ENCODE data around the gene STXBP6.

STXBP6 gene

GRCh38 chr14:25050269-25051150 is 563 bp upstream of the STXBP6 start:
- no peak for TF ChIP-seq CTCF (IDR thresholded peaks at IDR 0.05; ENCODE audit: insufficient read depth, low read length)
- TF ChIP-seq, protein P1, sequence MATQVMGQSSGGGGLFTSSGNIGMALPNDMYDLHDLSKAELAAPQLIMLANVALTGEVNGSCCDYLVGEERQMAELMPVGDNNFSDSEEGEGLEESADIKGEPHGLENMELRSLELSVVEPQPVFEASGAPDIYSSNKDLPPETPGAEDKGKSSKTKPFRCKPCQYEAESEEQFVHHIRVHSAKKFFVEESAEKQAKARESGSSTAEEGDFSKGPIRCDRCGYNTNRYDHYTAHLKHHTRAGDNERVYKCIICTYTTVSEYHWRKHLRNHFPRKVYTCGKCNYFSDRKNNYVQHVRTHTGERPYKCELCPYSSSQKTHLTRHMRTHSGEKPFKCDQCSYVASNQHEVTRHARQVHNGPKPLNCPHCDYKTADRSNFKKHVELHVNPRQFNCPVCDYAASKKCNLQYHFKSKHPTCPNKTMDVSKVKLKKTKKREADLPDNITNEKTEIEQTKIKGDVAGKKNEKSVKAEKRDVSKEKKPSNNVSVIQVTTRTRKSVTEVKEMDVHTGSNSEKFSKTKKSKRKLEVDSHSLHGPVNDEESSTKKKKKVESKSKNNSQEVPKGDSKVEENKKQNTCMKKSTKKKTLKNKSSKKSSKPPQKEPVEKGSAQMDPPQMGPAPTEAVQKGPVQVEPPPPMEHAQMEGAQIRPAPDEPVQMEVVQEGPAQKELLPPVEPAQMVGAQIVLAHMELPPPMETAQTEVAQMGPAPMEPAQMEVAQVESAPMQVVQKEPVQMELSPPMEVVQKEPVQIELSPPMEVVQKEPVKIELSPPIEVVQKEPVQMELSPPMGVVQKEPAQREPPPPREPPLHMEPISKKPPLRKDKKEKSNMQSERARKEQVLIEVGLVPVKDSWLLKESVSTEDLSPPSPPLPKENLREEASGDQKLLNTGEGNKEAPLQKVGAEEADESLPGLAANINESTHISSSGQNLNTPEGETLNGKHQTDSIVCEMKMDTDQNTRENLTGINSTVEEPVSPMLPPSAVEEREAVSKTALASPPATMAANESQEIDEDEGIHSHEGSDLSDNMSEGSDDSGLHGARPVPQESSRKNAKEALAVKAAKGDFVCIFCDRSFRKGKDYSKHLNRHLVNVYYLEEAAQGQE (IDR thresholded peaks at IDR 0.05; ENCODE audit: insufficient replicate concordance, low read depth) = no peak
- no peak for TF ChIP-seq POLR2AphosphoS5 (IDR thresholded peaks at IDR 0.05; ENCODE audit: low read depth)
- no peak for TF ChIP-seq GABPA (IDR thresholded peaks at IDR 0.05; ENCODE audit: low read depth)
- no peak for TF ChIP-seq SPI1 (IDR thresholded peaks at IDR 0.05; ENCODE audit: borderline replicate concordance, low read depth)
- H3K4me3 ChIP-seq (replicated peaks; ENCODE audit: insufficient read depth, low read length) = peak overlapping the region; percentile 45
- no peak overlapping the region for H3K27ac ChIP-seq (replicated peaks)
- H3K27me3 ChIP-seq (ENCODE audit: insufficient read depth, poor library complexity, severe bottlenecking) = peaks cover 46% of the 10 kb centered on the region
- no peak for DNase-seq (ENCODE audit: low read depth in 1 of 2, low spot score in 1 of 2)

DNA sequence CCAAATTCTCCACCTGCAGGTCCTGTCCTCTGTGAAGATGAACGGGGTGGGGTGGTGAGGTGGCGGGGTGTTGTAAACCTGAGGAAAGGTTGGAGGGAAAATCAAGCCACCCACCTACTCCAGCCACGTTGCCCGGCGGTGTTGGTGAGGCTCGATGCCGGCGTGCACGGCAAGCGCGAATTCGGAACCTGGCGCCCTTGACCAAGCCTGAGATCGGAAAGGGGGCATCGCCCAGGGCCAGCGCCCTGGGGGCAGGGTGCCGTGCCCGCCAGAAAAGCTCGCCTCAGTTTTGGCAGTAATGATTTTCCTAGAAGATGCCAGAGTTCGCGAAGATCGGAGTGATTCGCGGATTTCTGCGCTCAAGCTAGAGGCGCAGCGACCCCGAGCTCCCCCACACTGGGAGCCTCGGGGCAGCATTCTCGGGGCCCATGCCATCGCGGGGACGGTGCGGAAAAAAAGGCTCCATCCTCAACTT is 817 bp downstream of the STXBP6 start:
- Histone ChIP-seq H3K4me3 (replicated peaks; ENCODE audit: insufficient read depth, low read length) (peak overlapping the region; percentile 45), H3K27me3 (ENCODE audit: insufficient read depth, poor library complexity, severe bottlenecking) (peaks cover 46% of the 10 kb centered on the region), H3K27ac (replicated peaks) (no peak overlapping the region)
- DNase-seq (ENCODE audit: low read depth in 1 of 2, low spot score in 1 of 2) = no peak
- TF ChIP-seq, protein P1 (IDR thresholded peaks at IDR 0.05; ENCODE audit: insufficient replicate concordance, low read depth) = no peak
- TF ChIP-seq GABPA (IDR thresholded peaks at IDR 0.05; ENCODE audit: low read depth) (no peak), SPI1 (IDR thresholded peaks at IDR 0.05; ENCODE audit: borderline replicate concordance, low read depth) (no peak), POLR2AphosphoS5 (IDR thresholded peaks at IDR 0.05; ENCODE audit: low read depth) (no peak), CTCF (IDR thresholded peaks at IDR 0.05; ENCODE audit: insufficient read depth, low read length) (no peak)

- TF ChIP-seq GABPA (IDR thresholded peaks at IDR 0.05; ENCODE audit: low read depth) (no peak), SPI1 (IDR thresholded peaks at IDR 0.05; ENCODE audit: borderline replicate concordance, low read depth) (no peak), CTCF (IDR thresholded peaks at IDR 0.05; ENCODE audit: insufficient read depth, low read length) (no peak), POLR2AphosphoS5 (IDR thresholded peaks at IDR 0.05; ENCODE audit: low read depth) (no peak)
- TF ChIP-seq, protein P1 (IDR thresholded peaks at IDR 0.05; ENCODE audit: insufficient replicate concordance, low read depth) = no peak
- no peak overlapping the region for H3K4me3 ChIP-seq (replicated peaks; ENCODE audit: insufficient read depth, low read length)
- peaks cover 43% of the 10 kb centered on the region for H3K27me3 ChIP-seq (ENCODE audit: insufficient read depth, poor library complexity, severe bottlenecking)
- H3K27ac ChIP-seq (replicated peaks) = no peak overlapping the region
- no peak for DNase-seq (ENCODE audit: low read depth in 1 of 2, low spot score in 1 of 2)
These were observed 1.6 kb downstream of the STXBP6 start for GRCh38 chr14:25048170-25049016.
